ENCODE data around the gene ARMH1. TPM values are rescaled to one million over a fixed set of nuclear protein-coding genes. Genes with fewer than 3 reads are reported as not detected.
A peak's percentile ranks its signal among the peaks of the same experiment; 100 is the strongest.

The ARMH1 gene
- total RNA-seq, 3 donors from 2014 or later: 1.7 to 4.1 (median 2.3) TPM

- TF ChIP-seq CTCF (IDR thresholded peaks at IDR 0.05): no peak
- no peaks in the 10 kb centered on the region for H3K36me3 ChIP-seq (ENCODE audit: low read depth)
- no peaks in the 10 kb centered on the region for H3K4me1 ChIP-seq (ENCODE audit: low read depth)
- no peaks in the 10 kb centered on the region for H3K9me3 ChIP-seq
- H3K4me3 ChIP-seq: no peak overlapping the region
- ATAC-seq: no peak
- intact Hi-C loops (cut with DNase I, micrococcal nuclease): no loop called here
- no peak for DNase-seq
Observed at GRCh38 chr1:44701141-44701573, 26.6 kb downstream of the ARMH1 start.

GRCh38 chr1:44705470-44705869, 31.0 kb downstream of the ARMH1 start:
- no peaks in the 10 kb centered on the region for H3K4me1 ChIP-seq (ENCODE audit: low read depth)
- ATAC-seq (no peak), DNase-seq (no peak)
- H3K36me3 ChIP-seq (ENCODE audit: low read depth): no peaks in the 10 kb centered on the region
- no peak for TF ChIP-seq CTCF (IDR thresholded peaks at IDR 0.05)
- no peaks in the 10 kb centered on the region for H3K9me3 ChIP-seq
- H3K4me3 ChIP-seq: no peak overlapping the region
- intact Hi-C loops (cut with DNase I, micrococcal nuclease): no loop called here

GRCh38 chr1:44705938-44706337, 31.4 kb downstream of the ARMH1 start:
- H3K4me3 ChIP-seq: no peak overlapping the region
- TF ChIP-seq CTCF (IDR thresholded peaks at IDR 0.05): no peak
- H3K4me1 ChIP-seq (ENCODE audit: low read depth): no peaks in the 10 kb centered on the region
- intact Hi-C loops (cut with DNase I, micrococcal nuclease): no loop called here
- DNase-seq (no peak), ATAC-seq (no peak)
- H3K36me3 ChIP-seq (ENCODE audit: low read depth): no peaks in the 10 kb centered on the region
- H3K9me3 ChIP-seq: no peaks in the 10 kb centered on the region

- no peaks in the 10 kb centered on the region for H3K36me3 ChIP-seq (ENCODE audit: low read depth)
- H3K4me1 ChIP-seq (ENCODE audit: low read depth): no peaks in the 10 kb centered on the region
- H3K9me3 ChIP-seq: no peaks in the 10 kb centered on the region
- ATAC-seq (peak; percentile 20), DNase-seq (no peak)
- TF ChIP-seq CTCF (IDR thresholded peaks at IDR 0.05): no peak
- intact Hi-C loops (cut with DNase I, micrococcal nuclease): no loop called here
- no peak overlapping the region for H3K4me3 ChIP-seq
Observed at GRCh38 chr1:44707112-44707881, 32.8 kb downstream of the ARMH1 start.

GRCh38 chr1:44707959-44708831, 33.7 kb downstream of the ARMH1 start:
- ATAC-seq (peak; percentile 92), DNase-seq (peak in 1 of 3 donors; percentile 49)
- Histone ChIP-seq H3K4me1 (ENCODE audit: low read depth) (no peaks in the 10 kb centered on the region), H3K9me3 (no peaks in the 10 kb centered on the region), H3K36me3 (ENCODE audit: low read depth) (no peaks in the 10 kb centered on the region), H3K4me3 (no peak overlapping the region)
- intact Hi-C loops (cut with DNase I, micrococcal nuclease): no loop called here
- TF ChIP-seq CTCF (IDR thresholded peaks at IDR 0.05): peak; percentile 59

All from mucosa of descending colon (tissue), 3 donors.